Endothelial cell of umbilical vein (primary cell): ENCODE data around the gene FBXL4. TPM values are rescaled to one million over a fixed set of nuclear protein-coding genes. Genes with fewer than 3 reads are reported as not detected.

Source experiments
- BruUV-seq: library from RNA; stranded (reverse); fragments of 400-500 nt; replicated peaks from 2 replicates; lab custom pipeline; 2021; lab: Mats Ljungman, UMichigan
- CTCF ChIA-PET: fragments of 300-600, 350-600 bp; sonication (Branson Sonifier 250); formaldehyde crosslinking; loops from one replicate; lab custom pipeline; 2021; ENCODE audit warnings: antibody characterized with exemption, inconsistent platforms; lab: Charles Lee
- POLR2A ChIA-PET: fragments of 300-600, 350-600 bp; sonication (Branson Sonifier 250); formaldehyde crosslinking; loops from one replicate; lab custom pipeline; 2021; ENCODE audit warnings: antibody characterized with exemption, inconsistent platforms; lab: Charles Lee
- DNase-seq: peaks from one replicate; pipeline ENCODE4 v3.0.0-alpha.2; 2011; ENCODE audit warnings: low read depth, low spot score
- FAIRE-seq: peaks from 2 replicates; lab custom pipeline; 2011; peaks lifted over from hg19 to GRCh38; lab: Jason Lieb, UNC
- H2AFZ ChIP-seq: 2 replicates; pipeline ENCODE4 v1.6.0; 2012; ENCODE audit warnings: low read depth, low read length, control low read depth, inconsistent platforms
- H3K27ac ChIP-seq: 2 replicates; pipeline ENCODE4 v1.5.1; 2011; ENCODE audit warnings: low read depth, mild to moderate bottlenecking, control low read depth, low read length, moderate library complexity; ENCODE audit not compliant: insufficient read depth
- H3K27me3 ChIP-seq, 2 experiments: 2 replicates each; pipeline versions ENCODE4 v1.6.0 to v1.6.1; 2011; ENCODE audit warnings: low read length in 2 of 2, mixed read lengths in 1 of 2; ENCODE audit not compliant: control insufficient read depth in 2 of 2, insufficient read depth in 2 of 2
- H3K36me3 ChIP-seq, 2 experiments: 2 replicates in 1 of 2; 3 replicates in 1 of 2; pipeline ENCODE4 v1.5.1; 2011; ENCODE audit warnings: low read length in 2 of 2, mild to moderate bottlenecking in 1 of 2, moderate library complexity in 1 of 2; ENCODE audit not compliant: control insufficient read depth in 2 of 2, insufficient read depth in 2 of 2; ENCODE audit errors: extremely low read depth in 1 of 2
- H3K4me1 ChIP-seq: 3 replicates; pipeline ENCODE4 v1.5.1; 2011; ENCODE audit warnings: mild to moderate bottlenecking, low read length; ENCODE audit not compliant: control insufficient read depth, insufficient read depth; ENCODE audit errors: extremely low read depth
- H3K4me2 ChIP-seq: 2 replicates; pipeline ENCODE4 v1.6.1; 2011; ENCODE audit warnings: low read length, control low read depth, mixed read lengths; ENCODE audit not compliant: insufficient read depth
- H3K4me3 ChIP-seq, 3 experiments: fragments of 200-600 bp in 1 of 3; sonication (generic), shearing (Covaris generic) in 1 of 3; replicated peaks in 1 of 3; 2 replicates each; pipeline ENCODE4 v1.5.1; 2011 to 2016; ENCODE audit warnings: control low read depth in 3 of 3, low read length in 3 of 3, mild to moderate bottlenecking in 2 of 3, inconsistent platforms in 1 of 3, low read depth in 1 of 3, moderate library complexity in 1 of 3; ENCODE audit not compliant: insufficient read depth in 1 of 3
- H3K79me2 ChIP-seq: 2 replicates; pipeline ENCODE4 v1.6.0; 2012; ENCODE audit warnings: low read length, inconsistent platforms; ENCODE audit not compliant: control insufficient read depth, insufficient read depth
- H3K9ac ChIP-seq: replicated peaks from 2 replicates; pipeline ENCODE3; 2011; ENCODE audit warnings: low read length, control low read depth; ENCODE audit not compliant: insufficient read depth; ENCODE audit errors: extremely low read depth
- H3K9me1 ChIP-seq: replicated peaks from 3 replicates; pipeline ENCODE4 v1.6.0; 2011; ENCODE audit warnings: mild to moderate bottlenecking, low read length; ENCODE audit not compliant: control insufficient read depth, insufficient read depth; ENCODE audit errors: extremely low read depth
- H3K9me3 ChIP-seq: replicated peaks from 2 replicates; pipeline ENCODE4 v1.5.1; 2012; ENCODE audit warnings: low read length, inconsistent platforms; ENCODE audit not compliant: control insufficient read depth, insufficient read depth
- H4K20me1 ChIP-seq: replicated peaks from 2 replicates; pipeline ENCODE3; 2011; ENCODE audit warnings: mild to moderate bottlenecking, low read length; ENCODE audit not compliant: control insufficient read depth, insufficient read depth; ENCODE audit errors: extremely low read depth
- CTCF ChIP-seq, 2 donors: IDR thresholded peaks; 1 replicate in 1 of 2; 2 replicates in 1 of 2; pipeline ENCODE4 v1.5.1; 2011; ENCODE audit warnings: low read length in 2 of 2, mild to moderate bottlenecking in 2 of 2, moderate library complexity in 2 of 2, control low read depth in 1 of 2, inconsistent platforms in 1 of 2, low read depth in 1 of 2; ENCODE audit not compliant: insufficient read depth in 1 of 2; ENCODE audit errors: extremely low read depth in 1 of 2
- EZH2 ChIP-seq: IDR thresholded peaks from 2 replicates; pipeline ENCODE4 v1.6.1; 2012; ENCODE audit warnings: borderline replicate concordance, low read depth, mild to moderate bottlenecking, moderate library complexity, low read length, inconsistent platforms; ENCODE audit not compliant: severe bottlenecking
- FOS ChIP-seq: IDR thresholded peaks from 2 replicates; pipeline ENCODE4 v1.6.1; 2011; ENCODE audit warnings: mild to moderate bottlenecking, low read length, moderate library complexity, borderline replicate concordance; ENCODE audit not compliant: insufficient read depth
- GATA2 ChIP-seq: IDR thresholded peaks from 2 replicates; pipeline ENCODE4 v1.7.0; 2011; ENCODE audit warnings: low read depth, mild to moderate bottlenecking, moderate library complexity, mixed read lengths, low read length; ENCODE audit not compliant: insufficient read length, insufficient read depth
- JUN ChIP-seq: IDR thresholded peaks from 2 replicates; pipeline ENCODE4 v1.6.1; 2011; ENCODE audit warnings: borderline replicate concordance, low read depth; ENCODE audit not compliant: insufficient read length, insufficient read depth
- MAX ChIP-seq: IDR thresholded peaks from 2 replicates; pipeline ENCODE4 v1.6.1; 2011; ENCODE audit not compliant: insufficient read depth, insufficient read length
- MYC ChIP-seq: IDR thresholded peaks from one replicate; pipeline ENCODE4 v1.6.1; 2011; ENCODE audit warnings: mild to moderate bottlenecking, low read depth, low read length
- POLR2A ChIP-seq: IDR thresholded peaks from 2 replicates; pipeline ENCODE4 v1.6.1; 2012; ENCODE audit warnings: low read depth, mild to moderate bottlenecking, control low read depth, low read length
- POLR2AphosphoS5 ChIP-seq: IDR thresholded peaks from 2 replicates; pipeline ENCODE4 v1.6.1; 2012; ENCODE audit warnings: low read depth, mild to moderate bottlenecking, control low read depth, low read length, moderate library complexity; ENCODE audit not compliant: insufficient read depth
- dilution Hi-C: fragments of 300-500 bp; cut with MboI; formaldehyde crosslinking; loops from one replicate; pipeline ENCODE4 v1.15.0; 2019; ENCODE audit warnings: low sequenced_read_pairs; ENCODE audit not compliant: extremely low pct_ligation_motif_present
- intact Hi-C: fragments of 100-400 bp; cut with micrococcal nuclease; formaldehyde crosslinking; loops from one replicate; pipeline ENCODE4 v1.10.0; 2022
- polyA plus RNA-seq, 4 experiments: library from polyadenylated mRNA; depleted of rRNA in 3 of 4; stranded (reverse) in 3 of 4; unstranded in 1 of 4; fragments of >200 nt; gene quantifications; 2 replicates each; pipeline versions ENCODE4 v1.2.1 to v1.2.3, GENCODE V29; 2011 to 2012; ENCODE audit warnings: missing spikeins in 1 of 4
- total RNA-seq: library from RNA; stranded (reverse); gene quantifications from 2 replicates; pipeline ENCODE4 v1.2.3, GENCODE V29; 2021

FBXL4 gene
- total and polyA plus RNA-seq, 2 donors (not counting 3 experiments of a cell fraction or from before 2014, with no cell fraction given) = 7.0 to 9.8 TPM

- H3K79me2 ChIP-seq = no peaks in the 10 kb centered on the region
- FAIRE-seq (no peak), DNase-seq (no peak)
- no peaks in the 10 kb centered on the region for H3K9me3 ChIP-seq
- no peaks in the 10 kb centered on the region for H3K9me1 ChIP-seq
- no TSS peak for BruUV-seq
- no peaks in the 10 kb centered on the region for H3K36me3 ChIP-seq
- H3K4me2 ChIP-seq = no peak overlapping the region
- peaks cover 63 to 74% of the 10 kb centered on the region in 2 experiments for H3K27me3 ChIP-seq
- intact Hi-C loops (loop anchor here (5.0 to 10.0 kb wide), 2 partner anchors 109 to 1144 kb away; no protein-coding TSS in a partner anchor), dilution Hi-C loops (no loop called here)
- no peak overlapping the region for H3K9ac ChIP-seq
- H2AFZ ChIP-seq = no peak overlapping the region
- CTCF ChIA-PET = interaction anchor here (0.5 kb wide), 1 partner anchor 271 kb away, joined by 3 read pairs; no protein-coding TSS in a partner anchor
- no peak overlapping the region for H3K4me3 ChIP-seq
- H3K4me1 ChIP-seq = peaks cover 2% of the 10 kb centered on the region
- POLR2A ChIA-PET = no interaction called here
- TF ChIP-seq JUN = no peak
- peak; percentile 45 for TF ChIP-seq EZH2
- TF ChIP-seq MAX = no peak
- no peak for TF ChIP-seq GATA2
- TF ChIP-seq POLR2AphosphoS5 = no peak
- no peak for TF ChIP-seq CTCF (IDR thresholded peaks at IDR 0.05; ENCODE audit: extremely low read depth in 1 of 2, insufficient read depth in 1 of 2, low read depth in 1 of 2, low read length in 2 of 2)
- no peak for TF ChIP-seq POLR2A
- TF ChIP-seq MYC = no peak
- TF ChIP-seq FOS = no peak
- H4K20me1 ChIP-seq = no peaks in the 10 kb centered on the region
- no peak overlapping the region for H3K27ac ChIP-seq
Observed at GRCh38 chr6:98848539-98849242, 99.1 kb downstream of the FBXL4 start.
